D341Med (cell line): ENCODE results near the gene AQP2.
A peak's percentile ranks its signal among the peaks of the same experiment; 100 is the strongest.
"Not testable (repeated sequence)": the region's sequence is repeated elsewhere in the genome, so short reads cannot be mapped to it uniquely, and the experiment has no call there.

ENCODE experiments used
- DNase-seq: peaks from one replicate; pipeline ENCODE4 v3.0.0; 2012; ENCODE audit warnings: low spot score

The AQP2 gene

GRCh38 chr12:49969651-49970429 is 19.3 kb downstream of the AQP2 start:
- no peak for DNase-seq

- DNase-seq, result no peak
These were observed 20.1 kb downstream of the AQP2 start for GRCh38 chr12:49970658-49971057.

- no peak for DNase-seq
These were observed 20.6 kb downstream of the AQP2 start for GRCh38 chr12:49971141-49971540.

DNA sequence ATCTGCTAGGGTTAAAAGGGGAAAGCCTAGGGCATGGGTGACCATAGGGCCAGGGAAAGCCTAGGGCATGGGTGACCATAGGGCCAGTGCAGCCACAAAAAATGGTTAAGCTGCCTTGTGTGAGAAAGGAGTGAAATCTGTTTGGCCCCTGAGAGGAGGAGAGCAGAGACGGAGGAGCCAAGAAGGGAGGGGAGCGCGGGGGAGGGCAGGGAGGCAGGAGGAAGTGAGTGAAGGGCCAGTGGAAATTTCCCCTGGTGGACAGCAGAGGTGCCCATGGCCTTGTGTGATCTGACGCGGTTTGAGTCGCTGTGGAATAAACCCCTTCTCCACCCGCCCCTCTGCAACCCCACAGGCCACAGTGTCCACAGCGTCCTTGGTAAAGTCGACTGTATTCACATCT is 21.6 kb downstream of the AQP2 start:
- no peak for DNase-seq

GRCh38 chr12:49972641-49973360 is 22.3 kb downstream of the AQP2 start, which contains the start of gene AQP6:
AQP6 (plus strand) TSS chr12:49972947; CDS start chr12:49973174, 227 bp downstream.
- DNase-seq, result no peak

- no peak for DNase-seq
These were observed 22.9 kb downstream of the AQP2 start for GRCh38 chr12:49973361-49973830.

GRCh38 chr12:49974231-49974675 is 23.7 kb downstream of the AQP2 start:
- DNase-seq, result peak; percentile 65

DNA sequence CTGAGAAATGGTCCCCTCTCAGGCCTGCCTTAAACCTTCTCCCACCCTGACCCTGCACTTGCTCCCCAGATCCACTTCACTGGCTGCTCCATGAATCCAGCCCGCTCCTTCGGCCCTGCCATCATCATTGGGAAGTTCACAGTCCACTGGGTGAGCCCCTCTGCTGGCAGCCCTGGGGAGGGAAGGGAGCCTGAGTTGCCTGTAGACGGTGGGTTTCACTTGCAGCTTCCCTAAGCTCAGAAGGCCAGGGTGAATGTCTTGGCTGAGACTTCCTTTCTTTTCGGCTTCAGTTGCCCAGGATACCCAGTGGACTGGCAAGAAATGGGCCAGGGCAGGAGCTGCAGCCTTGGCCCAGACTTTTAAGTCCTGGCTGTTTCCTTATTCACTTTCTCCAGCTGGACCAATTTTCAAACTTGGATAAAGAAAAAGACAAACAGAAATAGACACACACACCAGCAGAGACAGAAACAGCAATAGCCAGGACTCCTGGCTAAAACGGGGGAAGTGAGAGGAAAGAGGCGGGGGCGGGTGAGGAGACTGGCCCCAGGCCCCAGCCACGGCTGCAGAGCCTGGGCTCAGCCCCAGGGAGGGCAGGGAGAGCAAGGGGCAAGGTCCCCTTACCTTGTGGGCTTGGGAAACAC is 24.3 kb downstream of the AQP2 start:
- no peak for DNase-seq

- no peak for DNase-seq
These were observed 24.8 kb downstream of the AQP2 start for GRCh38 chr12:49975318-49975761.

DNA sequence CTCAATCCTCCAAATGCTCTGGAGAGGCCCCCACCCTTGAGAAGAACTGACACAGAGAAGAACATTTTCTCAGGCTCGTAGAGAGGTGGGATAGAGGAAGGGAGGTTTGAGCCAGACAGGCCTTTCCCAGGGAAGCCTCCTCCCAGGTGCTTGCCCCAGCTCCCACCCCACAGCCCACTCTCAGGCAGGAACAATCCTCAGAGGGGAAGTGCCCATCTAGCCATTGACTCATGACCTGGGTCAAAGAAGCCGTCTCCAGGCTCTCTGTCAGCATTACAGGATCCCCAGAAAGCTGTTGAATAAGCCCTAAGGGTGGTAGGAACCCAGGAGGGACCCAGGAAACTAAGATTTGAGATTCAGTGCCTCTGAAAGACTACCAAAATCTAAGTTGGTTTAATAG is 26.0 kb downstream of the AQP2 start:
- DNase-seq, result no peak

GRCh38 chr12:49978125-49978524 is 27.6 kb downstream of the AQP2 start:
- no peak for DNase-seq

- DNase-seq, result peak; percentile 88
These were observed 28.6 kb downstream of the AQP2 start for GRCh38 chr12:49979016-49979586.

DNA sequence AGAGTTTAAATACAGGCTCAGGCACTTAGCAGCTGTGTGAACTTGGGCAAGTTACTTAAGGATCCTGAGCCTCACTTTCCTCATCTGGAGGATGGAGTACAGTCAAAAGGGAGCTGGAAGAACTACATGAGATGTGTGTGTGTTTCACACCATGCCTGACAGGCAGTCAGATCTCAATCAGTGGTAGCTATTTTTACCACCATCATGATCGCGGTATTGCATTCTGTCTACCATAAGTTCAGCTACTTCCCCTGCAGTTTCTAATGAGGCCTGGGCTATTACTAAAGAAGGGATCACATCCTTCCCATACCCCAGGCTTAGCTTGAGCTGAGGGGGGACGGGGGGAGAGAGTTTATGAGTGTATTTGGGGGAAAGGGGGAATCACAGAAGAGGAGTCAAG is 29.3 kb downstream of the AQP2 start:
- DNase-seq, result no peak

- DNase-seq, result no peak
These were observed 30.2 kb downstream of the AQP2 start for GRCh38 chr12:49980501-49981349.

DNA sequence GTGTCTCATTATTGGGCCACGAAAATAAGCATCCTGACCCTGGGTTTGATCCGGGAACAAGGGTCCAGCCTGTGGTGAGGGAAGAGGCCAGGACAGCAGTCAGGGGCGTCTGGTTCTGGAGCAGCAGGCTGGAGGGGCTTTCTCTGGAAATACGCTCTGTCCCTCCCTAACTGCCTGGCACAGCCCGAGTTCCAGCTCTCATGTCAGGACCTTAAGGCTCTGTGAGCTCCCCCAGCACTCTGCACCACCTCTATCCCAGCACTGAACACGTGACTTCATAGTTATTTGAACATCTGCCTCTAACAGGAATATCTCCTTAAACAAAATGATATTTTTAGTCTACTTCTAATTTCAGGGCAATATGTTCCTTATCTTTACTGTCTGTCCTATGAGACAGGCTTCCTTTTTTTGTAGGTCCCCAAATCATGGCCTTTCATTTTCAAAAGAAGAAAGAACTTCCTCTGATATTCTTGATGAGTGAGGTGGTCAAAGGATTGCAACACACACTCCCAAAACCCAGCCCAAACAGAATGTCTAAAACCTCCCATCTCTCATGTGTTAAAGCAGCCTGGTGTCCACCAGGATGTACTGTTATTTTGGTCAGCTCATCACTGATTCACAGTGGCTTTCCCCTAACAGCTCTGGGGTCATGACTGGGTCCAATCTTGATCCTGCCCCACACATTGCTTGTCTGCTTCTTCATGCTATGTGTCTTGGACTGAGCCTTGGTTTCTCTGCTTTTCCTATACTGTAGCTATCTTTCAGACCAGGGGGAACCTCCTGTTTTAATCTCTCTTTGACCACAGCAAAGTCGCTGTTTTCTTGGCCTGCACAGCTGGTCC is 31.9 kb downstream of the AQP2 start:
- no peak for DNase-seq

DNA sequence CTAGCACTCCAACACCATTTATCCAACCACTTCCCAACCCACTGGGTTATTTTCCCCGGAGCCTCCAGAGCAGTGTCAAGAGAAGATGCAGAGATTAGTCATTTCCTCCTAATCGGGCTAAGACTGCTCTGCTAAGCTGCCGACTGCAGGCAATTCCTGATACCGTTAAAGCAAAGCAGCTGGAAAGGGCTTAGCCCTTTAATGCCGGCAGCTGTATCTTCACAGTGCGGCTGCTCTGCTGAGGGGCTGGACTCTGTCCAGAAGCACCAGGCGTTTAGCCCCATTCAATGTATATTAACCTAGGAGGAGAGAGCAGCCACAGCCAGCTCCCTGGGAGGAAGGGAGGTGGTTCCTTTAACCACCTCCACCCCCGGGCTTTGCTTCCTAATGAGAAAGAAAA is 33.4 kb downstream of the AQP2 start:
- DNase-seq, result peak; percentile 82

- peak; percentile 84 for DNase-seq
These were observed 34.2 kb downstream of the AQP2 start for GRCh38 chr12:49984476-49985359.

- DNase-seq, result no peak
These were observed 35.4 kb downstream of the AQP2 start for GRCh38 chr12:49985981-49986380.

DNA sequence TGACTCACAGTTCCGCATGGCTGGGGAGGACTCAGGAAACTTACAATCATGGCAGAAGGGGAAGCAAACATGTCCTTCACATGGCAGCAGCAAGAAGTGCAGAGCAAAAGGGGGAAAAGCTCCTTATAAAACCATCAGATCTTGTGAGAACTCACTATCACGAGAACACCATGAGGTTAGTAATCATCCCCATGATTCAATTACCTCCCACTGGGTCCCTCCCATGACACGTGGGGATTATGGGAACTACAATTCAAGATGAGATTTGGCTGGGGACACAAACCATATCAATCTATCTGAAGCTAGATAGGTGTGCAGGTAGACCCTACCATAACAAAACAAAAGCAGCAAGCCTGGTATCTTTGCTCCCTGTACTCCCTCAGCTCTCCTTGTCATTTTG is 35.9 kb downstream of the AQP2 start:
- not testable (repeated sequence) for DNase-seq
